ENCODE results near the gene YOD1.

DNA sequence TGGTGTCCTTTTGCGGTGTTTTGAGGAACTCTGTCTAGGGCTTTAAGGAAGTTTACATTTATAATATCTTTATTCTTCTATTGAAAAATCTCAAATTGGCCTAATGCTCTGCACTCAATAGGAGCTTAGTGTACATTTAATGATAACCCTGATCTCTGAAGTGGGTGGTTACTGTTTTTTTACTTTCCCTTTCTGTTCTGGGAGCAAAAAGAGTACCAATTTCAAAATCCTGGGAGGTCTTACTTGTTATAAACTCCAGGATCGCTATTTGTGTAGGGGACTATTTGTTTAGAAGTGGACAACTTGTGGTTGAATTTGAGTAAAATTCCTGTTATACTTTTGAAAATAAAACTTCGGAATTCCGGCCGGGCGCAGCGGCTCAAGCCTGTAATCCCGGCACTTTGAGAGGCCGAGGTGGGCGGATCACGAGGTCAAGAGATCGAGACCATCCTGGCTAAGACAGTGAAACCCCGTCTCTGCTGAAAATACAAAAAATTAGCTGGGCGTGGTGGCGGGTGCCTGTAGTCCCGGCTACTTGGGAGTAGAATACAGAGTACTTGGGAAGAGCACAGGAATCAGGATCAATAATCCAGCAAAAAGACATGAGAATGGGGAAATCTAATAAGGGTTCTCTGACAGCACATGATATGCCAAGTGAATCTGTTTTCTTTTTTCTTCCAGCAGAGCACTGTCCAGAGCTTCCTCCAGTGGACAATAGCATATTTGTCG lies 38.8 kb upstream of the YOD1 start:
- TF ChIP-seq CTCF (optimal IDR thresholded peaks at IDR 0.05 in 1 of 3, IDR thresholded peaks at IDR 0.05 in 1 of 3, conservative IDR thresholded peaks at IDR 0.05 in 1 of 3; ENCODE audit: extremely low read depth in 1 of 3, insufficient read depth in 2 of 3, low read length in 3 of 3) (no peak), EZH2 (IDR thresholded peaks at IDR 0.05; ENCODE audit: low read length) (no peak)

All from keratinocyte (primary cell).